Posterior vena cava (tissue), 2 donors: ENCODE data around the gene CCDC177. TPM values are rescaled to one million over a fixed set of nuclear protein-coding genes. Genes with fewer than 3 reads are reported as not detected.

Experiments used
- DNase-seq: peaks from one replicate; pipeline ENCODE4 v3.0.0-alpha.2; 2020; ENCODE audit warnings: low spot score
- intact Hi-C, 2 donors: fragments of 100-400 bp; cut with DNase I; formaldehyde crosslinking; loops; one replicate each; pipeline versions ENCODE4 v1.14.1 to v1.14.2; 2022 to 2023
- long read RNA-seq, 2 donors: library from polyadenylated mRNA; unstranded; transcript quantifications; one replicate each; pipeline ENCODE4 v2.0.0, GENCODE V29; 2020 to 2021
- total RNA-seq, 2 donors: library from RNA; stranded (reverse); fragmentation: NEBNext Ultra II Directional; extraction: Animal tissue kit (Norgen Biotek cat#: 25700); gene quantifications; one replicate each; pipeline ENCODE4 v1.2.1, GENCODE V29; 2021
- donor health status: DM: yes; HTN: yes; CAD: no.
- donor health status: DM: yes; HTN: yes; CAD: no.

Gene CCDC177
- total RNA-seq = not detected
- long read RNA-seq, donor 1 = 0 reads
- long read RNA-seq, donor 2 = 0 reads

GRCh38 chr14:69574263-69574953 lies at the start of gene CCDC177:
TSS of gene CCDC177 (minus strand) at chr14:69574871. CDS start at chr14:69573622, 1,249 bp downstream.
- intact Hi-C loops = loop anchor here (5.0 to 10.0 kb wide), 2 partner anchors 37 to 330 kb away; no protein-coding TSS in a partner anchor
- peak; percentile 85 for DNase-seq

- intact Hi-C loops = no loop called here
These were observed 49.5 kb upstream of the CCDC177 start for GRCh38 chr14:69624136-69624535.

GRCh38 chr14:69620981-69621380 lies 46.3 kb upstream of the CCDC177 start:
- intact Hi-C loops = no loop called here
- no peak for DNase-seq

More at GRCh38 chr14:69624136-69624535, 49.5 kb upstream of the CCDC177 start:
- no peak for DNase-seq

- DNase-seq = no peak
- intact Hi-C loops = no loop called here
These were observed 45.5 kb upstream of the CCDC177 start for GRCh38 chr14:69620211-69620611.

- DNase-seq = no peak
- intact Hi-C loops = loop anchor here in 1 of 2 donors (5.0 kb wide), 1 partner anchor 58 kb away; no protein-coding TSS in a partner anchor
These were observed 44.3 kb upstream of the CCDC177 start for GRCh38 chr14:69619012-69619411.

- no peak for DNase-seq
- intact Hi-C loops = loop anchor here in 1 of 2 donors (5.0 kb wide), 1 partner anchor 60 kb away; no protein-coding TSS in a partner anchor
These were observed 43.1 kb upstream of the CCDC177 start for GRCh38 chr14:69617796-69618195.

GRCh38 chr14:69616408-69616773 lies 41.7 kb upstream of the CCDC177 start:
- no peak for DNase-seq
- intact Hi-C loops = loop anchor here in 1 of 2 donors (5.0 kb wide), 1 partner anchor 61 kb away; no protein-coding TSS in a partner anchor

GRCh38 chr14:69615496-69616407 lies 41.1 kb upstream of the CCDC177 start:
- no peak for DNase-seq
- intact Hi-C loops = loop anchor here in 1 of 2 donors (5.0 kb wide), 1 partner anchor 62 kb away; no protein-coding TSS in a partner anchor

GRCh38 chr14:69615121-69615495 lies 40.4 kb upstream of the CCDC177 start:
- intact Hi-C loops = loop anchor here in 1 of 2 donors (5.0 kb wide), 1 partner anchor 62 kb away; no protein-coding TSS in a partner anchor
- DNase-seq = no peak

GRCh38 chr14:69614592-69614991 lies 39.9 kb upstream of the CCDC177 start:
- DNase-seq = no peak
- intact Hi-C loops = no loop called here

GRCh38 chr14:69613312-69614073 lies 38.8 kb upstream of the CCDC177 start:
- intact Hi-C loops = no loop called here

GRCh38 chr14:69612783-69613130 lies 38.1 kb upstream of the CCDC177 start:
- intact Hi-C loops = no loop called here

More at GRCh38 chr14:69613312-69614073, 38.8 kb upstream of the CCDC177 start:
- no peak for DNase-seq

GRCh38 chr14:69612014-69612782 lies 37.5 kb upstream of the CCDC177 start:
- intact Hi-C loops = no loop called here
- DNase-seq = no peak

More at GRCh38 chr14:69612783-69613130, 38.1 kb upstream of the CCDC177 start:
- no peak for DNase-seq

- intact Hi-C loops = no loop called here
- DNase-seq = peak; percentile 98
These were observed 36.7 kb upstream of the CCDC177 start, which contains the start of gene SUSD6 for GRCh38 chr14:69611172-69612013. TSS of gene SUSD6 (plus strand) at chr14:69611596. CDS start at chr14:69658593, 46,997 bp downstream.

- no peak for DNase-seq
- intact Hi-C loops = no loop called here
These were observed 36.2 kb upstream of the CCDC177 start for GRCh38 chr14:69610874-69611171.

- intact Hi-C loops = no loop called here
- DNase-seq = no peak
These were observed 35.6 kb upstream of the CCDC177 start for GRCh38 chr14:69610020-69610873.
